HepG2 (cell line): ENCODE data around the gene USP24. TPM values are rescaled to one million over a fixed set of nuclear protein-coding genes. Genes with fewer than 3 reads are reported as not detected.

ENCODE experiments used
- ARID3A ChIP-seq: IDR thresholded peaks from 2 replicates; pipeline ENCODE4 v1.6.1; 2012; ENCODE audit warnings: low read depth, low read length, improper control_type of control experiment
- ATF5 ChIP-seq: sonication (generic); formaldehyde crosslinking; IDR thresholded peaks from 2 replicates; pipeline ENCODE4 v1.4.0; 2020; ENCODE audit warnings: mild to moderate bottlenecking, low read depth, missing genetic modification reagents
- BHLHE40 ChIP-seq: IDR thresholded peaks from 2 replicates; pipeline ENCODE4 v1.6.1; 2011; ENCODE audit warnings: low read length, improper control_type of control experiment
- ELF3 ChIP-seq: IDR thresholded peaks from 2 replicates; pipeline ENCODE4 v1.6.1; 2016; ENCODE audit warnings: missing genetic modification reagents, missing compliant biosample characterization
- EP300 ChIP-seq, 3 experiments: sonication (generic) in 1 of 3; formaldehyde crosslinking in 1 of 3; IDR thresholded peaks; 2 replicates each; pipeline versions ENCODE4 v1.5.1 to v1.6.1; 2011 to 2020; ENCODE audit warnings: low read depth in 2 of 3, low read length in 2 of 3, borderline replicate concordance in 1 of 3, improper control_type of control experiment in 1 of 3, mild to moderate bottlenecking in 1 of 3, missing genetic modification reagents in 1 of 3, moderate library complexity in 1 of 3
- ETS1 ChIP-seq: sonication (generic); formaldehyde crosslinking; IDR thresholded peaks from 2 replicates; pipeline ENCODE4 v1.4.0; 2020; ENCODE audit warnings: missing genetic modification reagents
- FOSL2 ChIP-seq: sonication (generic); formaldehyde crosslinking; IDR thresholded peaks from 2 replicates; pipeline ENCODE4 v1.4.0; 2020; ENCODE audit warnings: missing genetic modification reagents
- FOXJ3 ChIP-seq: sonication (generic); formaldehyde crosslinking; IDR thresholded peaks from 2 replicates; pipeline ENCODE4 v1.4.0; 2020; ENCODE audit warnings: missing genetic modification reagents, mild to moderate bottlenecking, borderline replicate concordance
- FOXP1 ChIP-seq, 2 experiments: fragments of 450-650 bp in 1 of 2; IDR thresholded peaks; 2 replicates each; pipeline ENCODE4 v1.6.1; 2017 to 2018; ENCODE audit warnings: antibody characterized with exemption in 1 of 2
- MAFF ChIP-seq: IDR thresholded peaks from 2 replicates; pipeline ENCODE4 v1.6.1; 2011; ENCODE audit warnings: low read depth, low read length, improper control_type of control experiment
- MED8 ChIP-seq: sonication (generic); formaldehyde crosslinking; IDR thresholded peaks from 2 replicates; pipeline ENCODE4 v1.8.1; 2023; ENCODE audit warnings: mild to moderate bottlenecking, missing genetic modification reagents; ENCODE audit not compliant: insufficient replicate concordance
- MIXL1 ChIP-seq: IDR thresholded peaks from 2 replicates; pipeline ENCODE4 v1.6.1; 2016
- NKX3-1 ChIP-seq: sonication (generic); formaldehyde crosslinking; IDR thresholded peaks from 2 replicates; pipeline ENCODE4 v1.5.0; 2020; ENCODE audit warnings: missing genetic modification reagents
- NR2F6 ChIP-seq, 2 experiments: IDR thresholded peaks; 2 replicates each; pipeline ENCODE4 v1.6.1; 2016; ENCODE audit warnings: antibody characterized with exemption in 1 of 2, mild to moderate bottlenecking in 1 of 2
- PHB2 ChIP-seq: fragments of 450-650 bp; IDR thresholded peaks from 2 replicates; pipeline ENCODE4 v1.6.1; 2018; ENCODE audit not compliant: partially characterized antibody
- POLR2G ChIP-seq: fragments of 200-400 bp; formaldehyde crosslinking; IDR thresholded peaks from 2 replicates; pipeline ENCODE4 v1.6.1; 2018; ENCODE audit warnings: mild to moderate bottlenecking, low read depth, low read length, moderate library complexity
- RFX3 ChIP-seq: IDR thresholded peaks from 2 replicates; pipeline ENCODE4 v1.6.1; 2016; ENCODE audit warnings: missing biosample characterization, missing genetic modification reagents
- TCF12 ChIP-seq, 2 experiments: fragments of 450-650 bp in 1 of 2; sonication (generic) in 1 of 2; formaldehyde crosslinking in 1 of 2; IDR thresholded peaks; 2 replicates each; pipeline versions ENCODE4 v1.6.1 to v1.8.0; 2017 to 2022; ENCODE audit warnings: antibody characterized with exemption in 1 of 2, mild to moderate bottlenecking in 1 of 2, missing genetic modification reagents in 1 of 2, moderate library complexity in 1 of 2
- TCF7L2 ChIP-seq: IDR thresholded peaks from 2 replicates; pipeline ENCODE4 v1.6.1; 2011; ENCODE audit warnings: mild to moderate bottlenecking, low read depth, low read length, moderate library complexity
- TRIM24 ChIP-seq: sonication (generic); formaldehyde crosslinking; IDR thresholded peaks from 2 replicates; pipeline ENCODE4 v1.8.0; 2022; ENCODE audit warnings: mild to moderate bottlenecking, missing genetic modification reagents
- ZFAT ChIP-seq: sonication (generic); formaldehyde crosslinking; conservative IDR thresholded peaks from 2 replicates; pipeline ENCODE4 v1.8.1; 2023; ENCODE audit warnings: missing genetic modification reagents, inconsistent platforms
- ZFYVE20 ChIP-seq: sonication (generic); formaldehyde crosslinking; IDR thresholded peaks from 2 replicates; pipeline ENCODE4 v1.8.0; 2023; ENCODE audit warnings: low read depth, mild to moderate bottlenecking, moderate library complexity, missing genetic modification reagents, borderline replicate concordance
- ZNF414 ChIP-seq: sonication (generic); formaldehyde crosslinking; IDR thresholded peaks from 2 replicates; pipeline ENCODE4 v1.5.0; 2020; ENCODE audit warnings: missing genetic modification reagents
- ZNF501 ChIP-seq: sonication (generic); formaldehyde crosslinking; IDR thresholded peaks from 2 replicates; pipeline ENCODE4 v1.5.1; 2020; ENCODE audit warnings: mild to moderate bottlenecking, moderate library complexity, missing genetic modification reagents
- polyA plus RNA-seq, 8 experiments: library from polyadenylated mRNA; depleted of rRNA in 3 of 8; stranded (reverse) in 7 of 8; unstranded in 1 of 8; fragments of >200 nt; fragmentation: Illumina TruSeq in 4 of 8; extraction: Trizol in 4 of 8; gene quantifications; 2 replicates each; pipeline versions ENCODE4 v1.2.1 to v1.2.3, GENCODE V29; 2011 to 2016; ENCODE audit warnings: low read depth in 4 of 8, missing spikeins in 1 of 8, mixed read lengths in 1 of 8; ENCODE audit not compliant: insufficient read depth in 1 of 8
- total RNA-seq, 5 experiments: library from RNA; depleted of rRNA; stranded (reverse); fragments of >200 nt; fragmentation: Illumina TruSeq; extraction: Trizol; gene quantifications; 2 replicates each; pipeline ENCODE4 v1.2.3, GENCODE V29; 2016; ENCODE audit warnings: low read depth in 1 of 5

The USP24 gene
- total and polyA plus RNA-seq, 2 of the 13 experiments (the other 11 are each of a cell fraction or from before 2014, with no cell fraction given): 18.8 to 47.6 TPM

- TF ChIP-seq ZNF414 (CRISPR knock-in tag) (no peak), ZNF501 (no peak), BHLHE40 (no peak), TCF7L2 (no peak), FOXJ3 (CRISPR knock-in tag) (peak; percentile 46; the same call in 1 of the 2 replicates), PHB2 (no peak), EP300 (IDR thresholded peaks at IDR 0.05; ENCODE audit: low read depth in 2 of 2, low read length in 2 of 2) (peak in 1 of 2 experiments; percentile 60; a peak in 2 of 4 replicates), EP300 (CRISPR knock-in tag; IDR thresholded peaks at IDR 0.05; ENCODE audit: borderline replicate concordance) (no peak), POLR2G (no peak), FOSL2 (CRISPR knock-in tag) (no peak), MIXL1 (CRISPR knock-in tag) (peak; percentile 91), ARID3A (peak; percentile 11; the same call in 1 of the 2 replicates), RFX3 (CRISPR knock-in tag) (no peak), ETS1 (CRISPR knock-in tag) (no peak), TRIM24 (CRISPR knock-in tag) (no peak), FOXP1 (IDR thresholded peaks at IDR 0.05) (no peak), FOXP1 (CRISPR knock-in tag; IDR thresholded peaks at IDR 0.05) (peak; percentile 73), NKX3-1 (CRISPR knock-in tag) (no peak), MED8 (CRISPR knock-in tag) (no peak), NR2F6 (IDR thresholded peaks at IDR 0.05) (no peak), NR2F6 (CRISPR knock-in tag; IDR thresholded peaks at IDR 0.05) (0 out of 2 replicates have a peak, but pooled peaks have one; percentile 15), TCF12 (IDR thresholded peaks at IDR 0.05) (no peak), TCF12 (CRISPR knock-in tag; IDR thresholded peaks at IDR 0.05) (no peak), ELF3 (peak; percentile 57), MAFF (no peak), ZFAT (CRISPR knock-in tag) (no peak), ZFYVE20 (CRISPR knock-in tag) (no peak), ATF5 (CRISPR knock-in tag) (no peak)
Observed at GRCh38 chr1:55210990-55211801, 4.0 kb downstream of the USP24 start (continued).
